Tibial artery (tissue), 4 donors: ENCODE data around the gene PLA2G4B.
"Not testable (repeated sequence)": the region's sequence is repeated elsewhere in the genome, so short reads cannot be mapped to it uniquely, and the experiment has no call there.

ENCODE experiments used
- DNase-seq, 2 donors: peaks; one replicate each; pipeline ENCODE4 v3.0.0-alpha.2; 2019
- H3K27ac ChIP-seq, 2 donors: fragments of 200-600 bp; sonication (generic) in 1 of 2; 1 replicate in 1 of 2; 2 replicates in 1 of 2; pipeline ENCODE4 v1.5.1; 2018 to 2019; ENCODE audit warnings: mild to moderate bottlenecking in 1 of 2
- H3K27me3 ChIP-seq, 2 donors: fragments of 200-600 bp; sonication (generic) in 1 of 2; one replicate each; pipeline versions ENCODE4 v1.5.1 to v1.6.0; 2016 to 2019
- H3K36me3 ChIP-seq, 3 donors: fragments of 200-600 bp; sonication (generic) in 2 of 3; one replicate each; pipeline ENCODE4 v1.5.1; 2016 to 2019; ENCODE audit warnings: mild to moderate bottlenecking in 2 of 3
- H3K4me1 ChIP-seq, 4 donors: fragments of 200-600 bp; sonication (generic) in 2 of 4; 1 replicate in 3 of 4; 2 replicates in 1 of 4; pipeline ENCODE4 v1.5.1; 2016 to 2019
- H3K4me3 ChIP-seq, 2 donors: fragments of 200-600 bp; sonication (generic) in 1 of 2; 1 replicate in 1 of 2; 2 replicates in 1 of 2; pipeline ENCODE4 v1.5.1; 2018 to 2019; ENCODE audit warnings: mild to moderate bottlenecking in 2 of 2
- H3K9me3 ChIP-seq, 3 donors: fragments of 200-600 bp; sonication (generic) in 1 of 3; one replicate each; pipeline ENCODE4 v1.5.1; 2016 to 2019
- CTCF ChIP-seq, 2 experiments: fragments of 200-600 bp in 1 of 2; fragments of 450-650 bp in 1 of 2; IDR thresholded peaks; one replicate each; pipeline ENCODE4 v1.5.1; 2017 to 2019; ENCODE audit warnings: antibody characterized with exemption in 2 of 2, mild to moderate bottlenecking in 1 of 2, moderate library complexity in 1 of 2
- intact Hi-C: fragments of 100-400 bp; cut with DNase I; formaldehyde crosslinking; loops from one replicate; pipeline ENCODE4 v1.15.0; 2023; ENCODE audit warnings: low total_unique reads

Gene PLA2G4B

GRCh38 chr15:41828807-41829141 lies 9.9 kb upstream of the PLA2G4B start:
- H3K36me3 ChIP-seq: peaks cover 9 to 42% (median 24%) of the 10 kb centered on the region in 3 donors
- no peak for TF ChIP-seq CTCF (IDR thresholded peaks at IDR 0.05)
- intact Hi-C loops: loop anchor here (5.0 kb wide), 1 partner anchor 144 kb away; the partner anchor contains the start of gene EHD4
- H3K27ac ChIP-seq: peak overlapping the region; percentile 70 to 78
- H3K4me3 ChIP-seq: peak overlapping the region; percentile 61 to 62
- DNase-seq: no peak
- no peaks in the 10 kb centered on the region for H3K27me3 ChIP-seq
- H3K9me3 ChIP-seq: no peaks in the 10 kb centered on the region
- peaks cover 5 to 36% (median 15%) of the 10 kb centered on the region in 4 donors for H3K4me1 ChIP-seq

- intact Hi-C loops: loop anchor here (5.0 kb wide), 1 partner anchor 142 kb away; the partner anchor contains the start of gene EHD4
- H3K4me3 ChIP-seq: no peak overlapping the region
- H3K27me3 ChIP-seq: no peaks in the 10 kb centered on the region
- H3K9me3 ChIP-seq: no peaks in the 10 kb centered on the region
- TF ChIP-seq CTCF (IDR thresholded peaks at IDR 0.05): no peak
- no peak for DNase-seq
- no peak overlapping the region for H3K27ac ChIP-seq
- peaks cover 0 to 37% (median 13%) of the 10 kb centered on the region in 3 donors for H3K36me3 ChIP-seq
- H3K4me1 ChIP-seq: peaks cover 5 to 36% (median 15%) of the 10 kb centered on the region in 4 donors
Observed at GRCh38 chr15:41829959-41830646, 8.5 kb upstream of the PLA2G4B start.

- H3K27me3 ChIP-seq, intact Hi-C loops, H3K9me3 ChIP-seq, H3K4me3 ChIP-seq, DNase-seq, H3K27ac ChIP-seq: not testable (repeated sequence)
- peaks cover 5 to 36% (median 15%) of the 10 kb centered on the region in 4 donors for H3K4me1 ChIP-seq
- peaks cover 0 to 40% (median 13%) of the 10 kb centered on the region in 3 donors for H3K36me3 ChIP-seq
Observed at GRCh38 chr15:41831291-41831690, 7.4 kb upstream of the PLA2G4B start.

GRCh38 chr15:41832208-41832607 lies 6.4 kb upstream of the PLA2G4B start:
- no peak for TF ChIP-seq CTCF (IDR thresholded peaks at IDR 0.05)
- no peak for DNase-seq
- intact Hi-C loops: no loop called here
- Histone ChIP-seq H3K27me3 (no peaks in the 10 kb centered on the region), H3K27ac (no peak overlapping the region), H3K4me3 (no peak overlapping the region), H3K36me3 (peaks cover 0 to 49% (median 14%) of the 10 kb centered on the region in 3 donors), H3K9me3 (no peaks in the 10 kb centered on the region), H3K4me1 (peaks cover 5 to 31% (median 14%) of the 10 kb centered on the region in 4 donors)

- no peak for TF ChIP-seq CTCF (IDR thresholded peaks at IDR 0.05)
- no peak for DNase-seq
- no peak overlapping the region for H3K4me3 ChIP-seq
- H3K4me1 ChIP-seq: peaks cover 0 to 27% (median 11%) of the 10 kb centered on the region in 4 donors
- H3K36me3 ChIP-seq: peaks cover 0 to 56% (median 14%) of the 10 kb centered on the region in 3 donors
- H3K27ac ChIP-seq: no peak overlapping the region
- intact Hi-C loops: no loop called here
- no peaks in the 10 kb centered on the region for H3K9me3 ChIP-seq
- H3K27me3 ChIP-seq: no peaks in the 10 kb centered on the region
Observed at GRCh38 chr15:41832875-41833274, 5.8 kb upstream of the PLA2G4B start.

- no peaks in the 10 kb centered on the region for H3K27me3 ChIP-seq
- intact Hi-C loops: no loop called here
- DNase-seq: no peak
- no peak overlapping the region for H3K4me3 ChIP-seq
- H3K9me3 ChIP-seq: no peaks in the 10 kb centered on the region
- H3K27ac ChIP-seq: no peak overlapping the region
- H3K4me1 ChIP-seq: peaks cover 0 to 26% (median 5%) of the 10 kb centered on the region in 4 donors
- H3K36me3 ChIP-seq: peaks cover 0 to 60% (median 19%) of the 10 kb centered on the region in 3 donors
- TF ChIP-seq CTCF (IDR thresholded peaks at IDR 0.05): no peak
Observed at GRCh38 chr15:41834096-41834495, 4.6 kb upstream of the PLA2G4B start.
